ENCODE results near the gene KRT73.

DNA sequence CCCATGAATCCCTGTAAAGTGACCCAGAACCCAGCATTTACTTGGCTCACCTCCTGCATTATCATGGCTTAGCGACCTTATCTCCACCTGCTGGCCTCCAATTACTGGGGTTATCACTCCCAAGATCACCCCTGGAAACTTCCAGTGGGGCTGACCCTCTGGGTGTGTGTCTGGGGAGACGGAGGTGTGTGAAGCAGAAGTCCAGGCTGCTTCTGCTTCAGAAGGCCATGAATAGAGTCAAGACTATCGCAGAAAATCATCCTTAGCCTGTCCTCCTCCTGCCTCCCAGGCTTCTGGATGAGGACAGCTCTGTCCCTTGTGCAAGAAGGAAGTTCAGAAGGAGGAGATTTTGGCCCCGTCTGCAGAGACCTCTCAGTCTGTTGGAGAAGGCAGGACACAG is 16.7 kb downstream of the KRT73 start:
- TF ChIP-seq, protein P1, sequence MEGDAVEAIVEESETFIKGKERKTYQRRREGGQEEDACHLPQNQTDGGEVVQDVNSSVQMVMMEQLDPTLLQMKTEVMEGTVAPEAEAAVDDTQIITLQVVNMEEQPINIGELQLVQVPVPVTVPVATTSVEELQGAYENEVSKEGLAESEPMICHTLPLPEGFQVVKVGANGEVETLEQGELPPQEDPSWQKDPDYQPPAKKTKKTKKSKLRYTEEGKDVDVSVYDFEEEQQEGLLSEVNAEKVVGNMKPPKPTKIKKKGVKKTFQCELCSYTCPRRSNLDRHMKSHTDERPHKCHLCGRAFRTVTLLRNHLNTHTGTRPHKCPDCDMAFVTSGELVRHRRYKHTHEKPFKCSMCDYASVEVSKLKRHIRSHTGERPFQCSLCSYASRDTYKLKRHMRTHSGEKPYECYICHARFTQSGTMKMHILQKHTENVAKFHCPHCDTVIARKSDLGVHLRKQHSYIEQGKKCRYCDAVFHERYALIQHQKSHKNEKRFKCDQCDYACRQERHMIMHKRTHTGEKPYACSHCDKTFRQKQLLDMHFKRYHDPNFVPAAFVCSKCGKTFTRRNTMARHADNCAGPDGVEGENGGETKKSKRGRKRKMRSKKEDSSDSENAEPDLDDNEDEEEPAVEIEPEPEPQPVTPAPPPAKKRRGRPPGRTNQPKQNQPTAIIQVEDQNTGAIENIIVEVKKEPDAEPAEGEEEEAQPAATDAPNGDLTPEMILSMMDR (IDR thresholded peaks at IDR 0.05; ENCODE audit: extremely low read depth in 1 of 2, insufficient read depth in 1 of 2, low read depth in 1 of 2, low read length in 2 of 2), result no peak
- TF ChIP-seq JUN (IDR thresholded peaks at IDR 0.05; ENCODE audit: borderline replicate concordance, insufficient read depth, insufficient read length, low read depth) (no peak), POLR2AphosphoS5 (IDR thresholded peaks at IDR 0.05; ENCODE audit: insufficient read depth, low read depth, low read length) (no peak)
